GM13977 (cell line): ENCODE results near the gene MYO15B.

ENCODE experiments used
- DNase-seq: peaks from one replicate; pipeline ENCODE4 v3.0.0; 2012; ENCODE audit warnings: low spot score
- in situ Hi-C: fragments of 300-500 bp; cut with MboI; formaldehyde crosslinking; loops from one replicate; pipeline ENCODE4 v1.12.0; 2022; ENCODE audit warnings: low sequenced_read_pairs, low pct_unique_long_range_greater_than_20kb, mixed read lengths, inconsistent platforms; ENCODE audit not compliant: unreplicated experiment
- TF ChIP-seq, protein P1 (sequence below): IDR thresholded peaks from 2 replicates; pipeline ENCODE4 v1.5.1; 2012; ENCODE audit warnings: mild to moderate bottlenecking, control low read depth; ENCODE audit not compliant: insufficient read depth; ENCODE audit errors: extremely low read depth, missing control alignments

The MYO15B gene

DNA sequence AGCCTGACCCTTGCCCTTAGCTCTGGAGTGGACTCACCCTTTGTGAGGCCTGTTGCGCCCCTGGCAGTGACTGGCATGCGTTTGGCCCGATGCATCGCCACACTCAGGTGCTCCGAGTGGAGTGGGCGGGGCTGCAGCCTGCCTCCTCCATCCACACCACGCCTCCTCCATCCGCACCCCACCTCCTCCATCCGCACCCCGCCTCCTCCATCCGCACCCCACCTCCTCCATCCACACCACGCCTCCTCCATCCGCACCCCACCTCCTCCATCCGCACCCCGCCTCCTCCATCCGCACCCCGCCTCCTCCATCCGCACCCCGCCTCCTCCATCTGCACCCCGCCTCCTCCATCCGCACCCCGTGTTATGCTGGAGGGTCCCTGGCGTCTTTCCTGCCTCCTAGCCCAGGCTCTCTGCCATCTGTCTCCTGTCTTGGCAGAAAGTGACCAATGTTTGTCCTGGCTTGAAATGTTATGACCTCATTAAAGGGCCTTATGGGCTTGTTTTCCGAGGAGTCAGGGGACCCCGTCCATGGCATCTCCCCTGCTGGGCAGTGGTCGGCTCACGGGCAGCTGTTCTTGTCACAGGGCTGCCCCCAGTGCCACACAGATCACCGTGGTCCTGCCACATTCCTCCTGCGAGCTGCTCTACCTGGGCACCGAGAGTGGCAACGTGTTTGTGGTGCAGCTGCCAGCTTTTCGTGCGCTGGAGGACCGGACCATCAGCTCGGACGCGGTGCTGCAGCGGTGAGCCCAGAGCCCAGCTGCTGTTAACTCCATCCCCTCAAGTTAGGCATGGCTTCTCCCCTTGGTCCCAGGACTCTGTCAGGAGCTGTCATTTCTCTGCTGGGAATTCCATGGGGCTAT, 28.7 kb upstream of the MYO15B start:
- DNase-seq = no peak
- TF ChIP-seq, protein P1, sequence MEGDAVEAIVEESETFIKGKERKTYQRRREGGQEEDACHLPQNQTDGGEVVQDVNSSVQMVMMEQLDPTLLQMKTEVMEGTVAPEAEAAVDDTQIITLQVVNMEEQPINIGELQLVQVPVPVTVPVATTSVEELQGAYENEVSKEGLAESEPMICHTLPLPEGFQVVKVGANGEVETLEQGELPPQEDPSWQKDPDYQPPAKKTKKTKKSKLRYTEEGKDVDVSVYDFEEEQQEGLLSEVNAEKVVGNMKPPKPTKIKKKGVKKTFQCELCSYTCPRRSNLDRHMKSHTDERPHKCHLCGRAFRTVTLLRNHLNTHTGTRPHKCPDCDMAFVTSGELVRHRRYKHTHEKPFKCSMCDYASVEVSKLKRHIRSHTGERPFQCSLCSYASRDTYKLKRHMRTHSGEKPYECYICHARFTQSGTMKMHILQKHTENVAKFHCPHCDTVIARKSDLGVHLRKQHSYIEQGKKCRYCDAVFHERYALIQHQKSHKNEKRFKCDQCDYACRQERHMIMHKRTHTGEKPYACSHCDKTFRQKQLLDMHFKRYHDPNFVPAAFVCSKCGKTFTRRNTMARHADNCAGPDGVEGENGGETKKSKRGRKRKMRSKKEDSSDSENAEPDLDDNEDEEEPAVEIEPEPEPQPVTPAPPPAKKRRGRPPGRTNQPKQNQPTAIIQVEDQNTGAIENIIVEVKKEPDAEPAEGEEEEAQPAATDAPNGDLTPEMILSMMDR = no peak
- in situ Hi-C loops = no loop called here

- in situ Hi-C loops = no loop called here
- no peak for DNase-seq
- TF ChIP-seq, protein P1 = no peak
Observed at GRCh38 chr17:75559958-75560533, 27.6 kb upstream of the MYO15B start.

DNA sequence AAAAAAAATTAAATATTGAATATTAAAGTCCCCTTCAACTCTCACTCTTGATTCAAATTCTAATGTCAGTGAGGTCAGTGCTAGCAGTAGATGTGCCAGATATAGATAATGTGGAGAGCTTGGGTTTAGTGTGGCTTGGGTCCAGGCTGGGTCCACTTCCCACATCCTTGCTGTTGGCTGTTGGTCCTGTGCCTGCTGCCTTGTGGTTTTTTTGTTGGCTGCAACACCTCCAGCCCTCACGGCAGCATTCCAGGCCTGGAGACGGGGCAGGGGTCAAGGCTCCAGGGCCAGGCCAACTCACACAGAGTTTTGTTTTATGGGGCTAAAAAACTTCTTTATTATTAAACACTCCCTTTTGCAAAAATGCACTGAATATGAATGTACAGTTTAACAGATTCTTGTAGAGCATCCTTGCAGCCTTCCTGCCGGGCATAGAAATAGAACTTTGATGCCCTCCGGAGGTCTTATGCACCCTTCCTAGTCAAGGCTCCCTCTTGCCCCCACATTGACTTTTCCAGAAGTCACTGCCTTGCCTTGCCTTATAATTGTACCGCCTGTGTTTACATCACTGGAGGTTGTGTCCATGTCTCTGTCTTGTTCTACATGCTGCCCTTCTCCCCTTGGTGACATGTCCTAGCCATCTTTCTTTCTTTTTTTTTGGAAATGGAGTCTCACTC, 25.5 kb upstream of the MYO15B start:
- DNase-seq = no peak
- in situ Hi-C loops = no loop called here
- TF ChIP-seq, protein P1 = no peak

DNA sequence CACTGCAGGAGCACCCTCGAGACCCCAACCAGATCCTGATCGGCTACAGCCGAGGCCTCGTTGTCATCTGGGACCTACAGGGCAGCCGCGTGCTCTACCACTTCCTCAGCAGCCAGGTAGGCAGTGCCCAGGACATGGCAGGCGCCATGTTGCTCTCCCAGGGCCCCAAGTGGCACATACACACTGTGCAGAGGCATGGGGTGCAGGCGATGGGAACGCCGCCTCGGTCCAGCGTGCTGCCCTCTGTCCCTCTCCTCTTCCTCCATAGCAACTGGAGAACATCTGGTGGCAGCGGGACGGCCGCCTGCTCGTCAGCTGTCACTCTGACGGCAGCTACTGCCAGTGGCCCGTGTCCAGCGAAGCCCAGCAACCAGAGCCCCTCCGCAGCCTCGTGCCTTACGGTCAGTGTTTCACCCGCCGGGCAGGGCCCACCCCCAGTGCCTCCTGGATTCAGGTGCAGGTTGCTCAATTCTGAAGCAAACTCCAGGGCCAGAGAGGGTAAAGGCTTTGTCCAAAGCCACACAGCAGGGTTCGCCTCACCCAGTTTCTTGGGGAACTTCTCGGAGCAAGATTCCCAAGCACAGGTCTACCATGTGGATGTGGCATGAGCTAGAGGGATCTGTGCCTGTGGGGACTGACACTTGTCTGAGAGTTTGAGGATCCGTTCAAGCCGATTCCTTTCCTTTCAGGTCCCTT, 24.4 kb upstream of the MYO15B start:
- TF ChIP-seq, protein P1 = no peak
- DNase-seq = no peak
- in situ Hi-C loops = no loop called here

DNA sequence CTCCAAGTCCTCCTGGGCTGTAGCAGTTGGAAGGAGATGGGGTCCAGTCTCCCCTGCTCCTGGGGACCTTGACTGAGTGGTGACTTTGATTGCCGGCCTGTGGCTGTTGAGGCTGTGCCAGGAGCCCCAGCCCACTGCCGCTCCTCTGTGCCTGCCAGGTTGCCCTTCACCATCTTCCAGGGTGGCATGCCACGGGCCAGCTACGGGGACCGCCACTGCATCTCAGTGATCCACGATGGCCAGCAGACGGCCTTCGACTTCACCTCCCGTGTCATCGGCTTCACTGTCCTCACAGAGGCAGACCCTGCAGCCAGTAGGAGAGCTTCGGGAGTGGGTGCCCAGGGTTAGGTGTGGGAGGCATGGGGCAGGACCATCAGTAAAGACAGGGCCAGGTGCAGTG, 23.4 kb upstream of the MYO15B start:
- in situ Hi-C loops = no loop called here
- DNase-seq = no peak
- TF ChIP-seq, protein P1 = no peak

- in situ Hi-C loops = no loop called here
- TF ChIP-seq, protein P1 = no peak
- DNase-seq = no peak
Observed at GRCh38 chr17:75565066-75565465, 22.5 kb upstream of the MYO15B start.
